Measurements from ENCODE around the gene CPN2.

DNA sequence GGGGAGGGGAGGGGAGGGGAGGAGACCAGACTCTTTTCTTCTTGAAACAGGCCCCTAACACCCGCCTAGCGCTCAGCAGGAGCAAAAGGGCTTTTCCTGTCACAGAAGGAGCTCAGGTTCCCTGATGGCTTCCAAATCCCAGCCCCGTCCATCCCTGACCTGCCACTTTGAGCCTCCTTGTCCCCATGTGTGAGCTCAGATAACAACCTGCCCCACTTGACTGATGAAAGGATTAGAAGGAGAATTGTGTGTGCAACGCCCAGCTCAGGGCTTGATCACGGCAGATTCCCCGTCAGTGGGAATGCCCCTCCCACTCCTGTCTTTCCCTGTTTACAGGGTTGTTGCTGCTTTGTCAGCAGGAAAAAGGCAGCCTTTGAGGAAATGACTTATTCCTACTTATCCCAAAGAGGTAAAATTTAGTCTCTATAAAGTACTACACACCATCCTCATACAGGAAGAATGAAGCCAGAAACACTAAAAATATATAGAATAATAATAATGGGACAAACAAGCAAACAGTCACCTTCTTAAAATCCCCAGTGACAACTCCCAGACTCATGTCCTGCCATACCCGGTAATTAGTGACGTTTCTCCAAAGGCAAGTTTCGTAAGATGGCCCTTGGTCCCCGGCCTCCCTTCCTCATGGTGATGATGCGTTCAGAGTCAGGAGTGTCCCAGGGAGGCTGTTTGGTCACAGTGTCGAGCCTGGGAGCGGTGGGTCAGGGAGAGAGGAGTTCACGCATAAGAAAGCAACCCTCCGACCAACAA is 24.5 kb upstream of the CPN2 start:
- TF ChIP-seq EZH2 (IDR thresholded peaks at IDR 0.05; ENCODE audit: borderline replicate concordance, low read depth, low read length, severe bottlenecking) (no peak), POLR2A (IDR thresholded peaks at IDR 0.05; ENCODE audit: low read depth, low read length) (no peak), GATA2 (IDR thresholded peaks at IDR 0.05; ENCODE audit: insufficient read depth, insufficient read length, low read depth, low read length) (no peak), POLR2AphosphoS5 (IDR thresholded peaks at IDR 0.05; ENCODE audit: insufficient read depth, low read depth, low read length) (no peak)
- TF ChIP-seq, protein P1, sequence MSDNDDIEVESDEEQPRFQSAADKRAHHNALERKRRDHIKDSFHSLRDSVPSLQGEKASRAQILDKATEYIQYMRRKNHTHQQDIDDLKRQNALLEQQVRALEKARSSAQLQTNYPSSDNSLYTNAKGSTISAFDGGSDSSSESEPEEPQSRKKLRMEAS (IDR thresholded peaks at IDR 0.05; ENCODE audit: insufficient read depth, insufficient read length) = no peak
- TF ChIP-seq, protein P2, sequence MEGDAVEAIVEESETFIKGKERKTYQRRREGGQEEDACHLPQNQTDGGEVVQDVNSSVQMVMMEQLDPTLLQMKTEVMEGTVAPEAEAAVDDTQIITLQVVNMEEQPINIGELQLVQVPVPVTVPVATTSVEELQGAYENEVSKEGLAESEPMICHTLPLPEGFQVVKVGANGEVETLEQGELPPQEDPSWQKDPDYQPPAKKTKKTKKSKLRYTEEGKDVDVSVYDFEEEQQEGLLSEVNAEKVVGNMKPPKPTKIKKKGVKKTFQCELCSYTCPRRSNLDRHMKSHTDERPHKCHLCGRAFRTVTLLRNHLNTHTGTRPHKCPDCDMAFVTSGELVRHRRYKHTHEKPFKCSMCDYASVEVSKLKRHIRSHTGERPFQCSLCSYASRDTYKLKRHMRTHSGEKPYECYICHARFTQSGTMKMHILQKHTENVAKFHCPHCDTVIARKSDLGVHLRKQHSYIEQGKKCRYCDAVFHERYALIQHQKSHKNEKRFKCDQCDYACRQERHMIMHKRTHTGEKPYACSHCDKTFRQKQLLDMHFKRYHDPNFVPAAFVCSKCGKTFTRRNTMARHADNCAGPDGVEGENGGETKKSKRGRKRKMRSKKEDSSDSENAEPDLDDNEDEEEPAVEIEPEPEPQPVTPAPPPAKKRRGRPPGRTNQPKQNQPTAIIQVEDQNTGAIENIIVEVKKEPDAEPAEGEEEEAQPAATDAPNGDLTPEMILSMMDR (IDR thresholded peaks at IDR 0.05; ENCODE audit: extremely low read depth in 1 of 2, insufficient read depth in 1 of 2, low read depth in 1 of 2, low read length in 2 of 2) = no peak

Measured in endothelial cell of umbilical vein (primary cell).